ENCODE measurements around the gene ALMS1. TPM values are rescaled to one million over a fixed set of nuclear protein-coding genes. Genes with fewer than 3 reads are reported as not detected.
"Not testable (repeated sequence)": the region's sequence is repeated elsewhere in the genome, so short reads cannot be mapped to it uniquely, and the experiment has no call there.

ALMS1 gene
- total and polyA plus RNA-seq, 2 donors (not counting 3 experiments of a cell fraction or from before 2014, with no cell fraction given), result 5.7 to 15.4 TPM

DNA sequence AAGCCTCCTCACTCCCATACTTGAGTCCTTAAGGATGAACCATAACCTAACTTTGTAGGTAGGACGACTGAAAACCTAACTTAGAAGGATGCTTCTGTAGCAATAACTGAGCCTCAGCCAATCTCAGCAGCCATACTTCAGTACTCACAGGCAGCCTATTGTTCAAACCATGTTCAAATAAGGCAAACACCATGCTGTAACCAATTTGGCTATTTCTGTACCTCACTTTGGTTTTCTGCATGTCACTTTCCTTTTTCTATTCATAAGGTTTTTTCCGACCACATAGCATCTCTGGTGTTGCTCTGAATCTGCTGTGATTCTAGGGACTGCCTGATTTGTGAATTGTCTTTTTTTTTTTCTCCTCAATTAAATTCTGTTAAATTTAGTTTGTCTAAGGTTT, 242.9 kb downstream of the ALMS1 start:
- FAIRE-seq; dilution Hi-C loops (cut with MboI; ENCODE audit: extremely low pct_ligation_motif_present, low sequenced_read_pairs); H3K9me3 ChIP-seq (replicated peaks; ENCODE audit: control insufficient read depth, insufficient read depth, low read length); H3K9me1 ChIP-seq (replicated peaks; ENCODE audit: control insufficient read depth, extremely low read depth, insufficient read depth, low read length); H3K4me2 ChIP-seq (ENCODE audit: insufficient read depth, low read length); H3K79me2 ChIP-seq (ENCODE audit: control insufficient read depth, insufficient read depth, low read length); H4K20me1 ChIP-seq (replicated peaks; ENCODE audit: control insufficient read depth, extremely low read depth, insufficient read depth, low read length); BruUV-seq (replicated peaks); H3K4me1 ChIP-seq (ENCODE audit: control insufficient read depth, extremely low read depth, insufficient read depth, low read length); DNase-seq (ENCODE audit: low read depth, low spot score); H2AFZ ChIP-seq (ENCODE audit: low read depth, low read length); H3K36me3 ChIP-seq (ENCODE audit: control insufficient read depth in 2 of 2, extremely low read depth in 1 of 2, insufficient read depth in 2 of 2, low read length in 2 of 2); H3K9ac ChIP-seq (replicated peaks; ENCODE audit: extremely low read depth, insufficient read depth, low read length); POLR2A ChIA-PET; H3K27ac ChIP-seq (ENCODE audit: insufficient read depth, low read depth, low read length); H3K4me3 ChIP-seq (replicated peaks in 1 of 3; ENCODE audit: insufficient read depth in 1 of 3, low read depth in 1 of 3, low read length in 3 of 3); intact Hi-C loops (cut with micrococcal nuclease): not testable (repeated sequence)
- H3K27me3 ChIP-seq (ENCODE audit: control insufficient read depth in 2 of 2, insufficient read depth in 2 of 2, low read length in 2 of 2), result peaks cover 3 to 10% of the 10 kb centered on the region in 2 experiments
- CTCF ChIA-PET, result interaction anchor here (0.7 kb wide), 1 partner anchor 1000 kb away, joined by 3 read pairs; no protein-coding TSS in a partner anchor

DNA sequence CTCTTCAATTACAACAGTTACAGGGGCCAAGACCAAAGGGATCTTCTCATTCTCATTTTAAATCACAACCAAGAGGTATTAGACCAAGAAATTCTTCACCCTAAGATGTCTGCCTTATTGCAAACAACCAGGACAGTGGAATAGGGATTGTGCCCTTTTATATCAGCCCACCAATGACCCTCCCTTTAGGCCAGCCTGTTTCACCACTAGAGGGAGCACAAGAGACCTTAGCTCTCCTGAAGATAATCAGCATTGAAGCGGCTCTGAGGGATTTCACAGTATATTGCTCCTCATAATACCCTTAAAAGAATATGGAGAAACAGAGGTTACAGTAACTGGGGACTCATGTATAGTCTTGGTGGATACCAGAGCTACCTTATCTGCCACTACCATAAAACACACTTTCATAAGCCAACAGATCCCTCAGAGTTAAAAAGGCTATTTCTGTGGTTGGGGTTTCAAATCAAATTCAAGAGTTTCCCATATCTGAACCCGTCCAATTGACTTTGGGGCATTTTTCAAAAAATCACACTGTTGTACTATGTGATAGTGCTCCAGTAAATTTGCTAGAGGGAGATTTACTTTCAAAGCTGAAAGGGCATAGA, 245.1 kb downstream of the ALMS1 start:
- H3K4me3 ChIP-seq (replicated peaks in 1 of 3; ENCODE audit: insufficient read depth in 1 of 3, low read depth in 1 of 3, low read length in 3 of 3); H4K20me1 ChIP-seq (replicated peaks; ENCODE audit: control insufficient read depth, extremely low read depth, insufficient read depth, low read length); H3K9me1 ChIP-seq (replicated peaks; ENCODE audit: control insufficient read depth, extremely low read depth, insufficient read depth, low read length); H3K4me2 ChIP-seq (ENCODE audit: insufficient read depth, low read length); H2AFZ ChIP-seq (ENCODE audit: low read depth, low read length); BruUV-seq (replicated peaks); H3K36me3 ChIP-seq (ENCODE audit: control insufficient read depth in 2 of 2, extremely low read depth in 1 of 2, insufficient read depth in 2 of 2, low read length in 2 of 2); H3K9me3 ChIP-seq (replicated peaks; ENCODE audit: control insufficient read depth, insufficient read depth, low read length); intact Hi-C loops (cut with micrococcal nuclease); dilution Hi-C loops (cut with MboI; ENCODE audit: extremely low pct_ligation_motif_present, low sequenced_read_pairs); H3K79me2 ChIP-seq (ENCODE audit: control insufficient read depth, insufficient read depth, low read length); H3K9ac ChIP-seq (replicated peaks; ENCODE audit: extremely low read depth, insufficient read depth, low read length); H3K27ac ChIP-seq (ENCODE audit: insufficient read depth, low read depth, low read length); H3K4me1 ChIP-seq (ENCODE audit: control insufficient read depth, extremely low read depth, insufficient read depth, low read length); POLR2A ChIA-PET: not testable (repeated sequence)
- CTCF ChIA-PET, result interaction anchor here (2.0 kb wide), 1 partner anchor 11 kb away, joined by 6 read pairs; no protein-coding TSS in a partner anchor
- FAIRE-seq (peak; percentile 97), DNase-seq (ENCODE audit: low read depth, low spot score) (peak; percentile 38)
- peaks cover 3 to 10% of the 10 kb centered on the region in 2 experiments for H3K27me3 ChIP-seq (ENCODE audit: control insufficient read depth in 2 of 2, insufficient read depth in 2 of 2, low read length in 2 of 2)
- TF ChIP-seq, protein P1, sequence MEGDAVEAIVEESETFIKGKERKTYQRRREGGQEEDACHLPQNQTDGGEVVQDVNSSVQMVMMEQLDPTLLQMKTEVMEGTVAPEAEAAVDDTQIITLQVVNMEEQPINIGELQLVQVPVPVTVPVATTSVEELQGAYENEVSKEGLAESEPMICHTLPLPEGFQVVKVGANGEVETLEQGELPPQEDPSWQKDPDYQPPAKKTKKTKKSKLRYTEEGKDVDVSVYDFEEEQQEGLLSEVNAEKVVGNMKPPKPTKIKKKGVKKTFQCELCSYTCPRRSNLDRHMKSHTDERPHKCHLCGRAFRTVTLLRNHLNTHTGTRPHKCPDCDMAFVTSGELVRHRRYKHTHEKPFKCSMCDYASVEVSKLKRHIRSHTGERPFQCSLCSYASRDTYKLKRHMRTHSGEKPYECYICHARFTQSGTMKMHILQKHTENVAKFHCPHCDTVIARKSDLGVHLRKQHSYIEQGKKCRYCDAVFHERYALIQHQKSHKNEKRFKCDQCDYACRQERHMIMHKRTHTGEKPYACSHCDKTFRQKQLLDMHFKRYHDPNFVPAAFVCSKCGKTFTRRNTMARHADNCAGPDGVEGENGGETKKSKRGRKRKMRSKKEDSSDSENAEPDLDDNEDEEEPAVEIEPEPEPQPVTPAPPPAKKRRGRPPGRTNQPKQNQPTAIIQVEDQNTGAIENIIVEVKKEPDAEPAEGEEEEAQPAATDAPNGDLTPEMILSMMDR (IDR thresholded peaks at IDR 0.05; ENCODE audit: extremely low read depth in 1 of 2, insufficient read depth in 1 of 2, low read depth in 1 of 2, low read length in 2 of 2), result peak; percentile 39 to 56

DNA sequence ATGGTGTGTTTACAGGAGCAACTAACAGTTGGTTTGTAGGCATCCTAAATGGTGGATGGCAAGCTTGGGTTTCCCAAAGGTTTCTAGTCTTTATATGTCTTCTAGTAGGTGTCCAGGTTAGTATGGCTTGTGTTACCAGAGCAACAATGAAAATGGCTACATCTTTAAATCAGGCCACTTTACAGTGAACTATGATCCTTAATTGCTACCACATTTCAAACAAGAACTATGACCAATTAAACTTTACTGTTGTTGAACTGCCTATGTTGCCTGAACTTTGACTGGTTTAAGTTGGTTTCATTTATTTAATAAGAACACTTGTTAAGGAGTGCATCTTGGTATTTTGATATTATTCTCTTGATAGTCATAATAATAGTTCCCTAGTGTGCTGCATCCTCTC, 251.3 kb downstream of the ALMS1 start:
- not testable (repeated sequence) for FAIRE-seq

More for the DNA sequence above, 251.3 kb downstream of the ALMS1 start:
- H3K4me3 ChIP-seq (replicated peaks in 1 of 3; ENCODE audit: insufficient read depth in 1 of 3, low read depth in 1 of 3, low read length in 3 of 3); H3K9me3 ChIP-seq (replicated peaks; ENCODE audit: control insufficient read depth, insufficient read depth, low read length); H3K36me3 ChIP-seq (ENCODE audit: control insufficient read depth in 2 of 2, extremely low read depth in 1 of 2, insufficient read depth in 2 of 2, low read length in 2 of 2); H4K20me1 ChIP-seq (replicated peaks; ENCODE audit: control insufficient read depth, extremely low read depth, insufficient read depth, low read length); H3K79me2 ChIP-seq (ENCODE audit: control insufficient read depth, insufficient read depth, low read length); dilution Hi-C loops (cut with MboI; ENCODE audit: extremely low pct_ligation_motif_present, low sequenced_read_pairs); DNase-seq (ENCODE audit: low read depth, low spot score); intact Hi-C loops (cut with micrococcal nuclease); H3K27ac ChIP-seq (ENCODE audit: insufficient read depth, low read depth, low read length); H3K9me1 ChIP-seq (replicated peaks; ENCODE audit: control insufficient read depth, extremely low read depth, insufficient read depth, low read length); H3K4me1 ChIP-seq (ENCODE audit: control insufficient read depth, extremely low read depth, insufficient read depth, low read length); H3K9ac ChIP-seq (replicated peaks; ENCODE audit: extremely low read depth, insufficient read depth, low read length); H3K4me2 ChIP-seq (ENCODE audit: insufficient read depth, low read length); BruUV-seq (replicated peaks); H3K27me3 ChIP-seq (ENCODE audit: control insufficient read depth in 2 of 2, insufficient read depth in 2 of 2, low read length in 2 of 2); H2AFZ ChIP-seq (ENCODE audit: low read depth, low read length): not testable (repeated sequence)
- ChIA-PET CTCF (interaction anchor here (0.6 kb wide), 1 partner anchor 563 kb away, joined by 3 read pairs; no protein-coding TSS in a partner anchor), POLR2A (interaction anchor here (0.7 kb wide), 1 partner anchor 490 kb away, joined by 4 read pairs; no protein-coding TSS in a partner anchor)
